ENCODE data around the gene RIN1.
"Not testable (repeated sequence)": the region's sequence is repeated elsewhere in the genome, so short reads cannot be mapped to it uniquely, and the experiment has no call there.

Gene RIN1, protein sequence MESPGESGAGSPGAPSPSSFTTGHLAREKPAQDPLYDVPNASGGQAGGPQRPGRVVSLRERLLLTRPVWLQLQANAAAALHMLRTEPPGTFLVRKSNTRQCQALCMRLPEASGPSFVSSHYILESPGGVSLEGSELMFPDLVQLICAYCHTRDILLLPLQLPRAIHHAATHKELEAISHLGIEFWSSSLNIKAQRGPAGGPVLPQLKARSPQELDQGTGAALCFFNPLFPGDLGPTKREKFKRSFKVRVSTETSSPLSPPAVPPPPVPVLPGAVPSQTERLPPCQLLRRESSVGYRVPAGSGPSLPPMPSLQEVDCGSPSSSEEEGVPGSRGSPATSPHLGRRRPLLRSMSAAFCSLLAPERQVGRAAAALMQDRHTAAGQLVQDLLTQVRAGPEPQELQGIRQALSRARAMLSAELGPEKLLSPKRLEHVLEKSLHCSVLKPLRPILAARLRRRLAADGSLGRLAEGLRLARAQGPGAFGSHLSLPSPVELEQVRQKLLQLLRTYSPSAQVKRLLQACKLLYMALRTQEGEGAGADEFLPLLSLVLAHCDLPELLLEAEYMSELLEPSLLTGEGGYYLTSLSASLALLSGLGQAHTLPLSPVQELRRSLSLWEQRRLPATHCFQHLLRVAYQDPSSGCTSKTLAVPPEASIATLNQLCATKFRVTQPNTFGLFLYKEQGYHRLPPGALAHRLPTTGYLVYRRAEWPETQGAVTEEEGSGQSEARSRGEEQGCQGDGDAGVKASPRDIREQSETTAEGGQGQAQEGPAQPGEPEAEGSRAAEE

DNA sequence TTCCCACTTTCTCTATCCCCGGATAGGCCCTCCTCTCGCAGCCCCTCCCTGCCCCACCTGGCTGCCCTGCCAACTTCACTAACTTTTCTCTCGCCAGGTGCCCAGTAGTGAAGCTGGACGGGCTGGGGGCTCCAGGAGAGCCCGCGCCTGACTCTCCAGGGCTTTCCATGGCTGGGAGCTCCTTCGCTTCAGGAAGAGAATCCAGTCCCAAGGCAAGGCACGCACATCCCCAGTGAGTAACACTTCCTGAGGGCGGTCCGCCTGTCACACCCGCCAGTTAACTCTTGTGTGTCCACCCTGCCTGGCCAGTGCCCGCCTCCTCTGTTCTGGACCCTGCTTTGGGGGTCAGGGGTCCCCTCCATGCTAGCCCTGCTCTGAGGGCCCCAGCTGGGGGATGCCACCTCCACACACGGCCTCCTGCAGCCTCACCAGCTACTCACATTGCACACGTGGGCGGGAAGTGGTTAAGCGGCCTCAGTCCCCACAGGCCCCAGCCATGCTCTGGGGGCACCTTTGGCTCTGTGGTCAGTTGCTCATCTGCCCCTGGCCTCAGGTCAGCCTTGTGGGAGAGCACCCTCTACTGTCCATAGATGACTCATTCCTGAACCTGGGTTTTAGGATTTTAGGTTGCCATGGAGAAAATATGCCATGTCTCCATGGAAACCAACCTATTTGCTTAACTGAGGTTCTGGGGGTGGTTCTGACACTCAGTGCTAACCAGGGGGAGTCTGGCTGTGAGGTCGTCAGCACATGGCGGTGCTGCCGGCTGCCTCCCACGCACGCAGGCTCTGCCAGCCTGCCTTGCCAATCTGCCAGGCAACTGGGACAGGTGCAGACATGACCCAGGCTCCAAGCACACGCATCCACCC, at the start of gene RIN1:
RIN1 (minus strand) TSS at position 201 of the 869 bp plus-strand sequence; CDS start at position 169, 32 bp downstream.
- in situ Hi-C loops (cut with MboI; ENCODE audit: low sequenced_read_pairs) = no loop called here

DNA sequence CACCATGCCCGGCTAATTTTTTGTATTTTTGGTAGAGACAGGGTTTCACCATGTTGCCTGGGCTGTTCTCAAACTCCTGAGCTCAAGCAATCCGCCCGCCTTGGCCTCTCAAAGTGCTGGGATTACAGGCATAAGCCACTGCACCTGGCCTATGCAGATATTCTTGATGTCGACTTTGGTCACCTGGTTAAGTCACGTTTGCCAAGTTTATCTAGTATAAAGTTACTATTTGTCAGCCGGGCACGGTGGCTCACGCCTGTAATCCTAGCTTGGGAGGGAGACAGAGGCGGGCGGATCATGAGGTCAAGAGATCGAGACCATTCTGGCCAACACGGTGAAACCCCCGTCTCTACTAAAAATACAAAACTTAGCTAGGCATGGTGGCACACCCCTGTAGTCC, 48.1 kb upstream of the RIN1 start:
- in situ Hi-C loops (cut with MboI; ENCODE audit: low sequenced_read_pairs) = not testable (repeated sequence)

DNA sequence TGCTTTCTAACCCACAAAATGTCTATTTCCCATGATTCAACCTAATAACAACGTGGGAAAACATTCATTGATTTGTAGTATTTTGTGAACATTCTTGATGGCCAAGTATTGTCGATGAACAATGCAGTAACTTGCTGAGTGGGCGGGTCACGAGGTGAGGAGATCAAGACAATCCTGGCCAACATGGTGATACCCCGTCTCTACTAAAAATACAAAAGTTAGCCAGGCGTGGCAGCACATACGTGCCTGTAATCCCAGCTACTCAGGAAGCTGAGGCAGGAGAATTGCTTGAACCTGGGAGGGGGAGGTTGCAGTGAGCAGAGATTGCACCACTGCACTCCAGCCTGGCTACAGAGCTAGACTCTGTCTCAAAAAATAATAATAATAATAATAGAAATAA, 44.0 kb upstream of the RIN1 start:
- in situ Hi-C loops (cut with MboI; ENCODE audit: low sequenced_read_pairs) = not testable (repeated sequence)

DNA sequence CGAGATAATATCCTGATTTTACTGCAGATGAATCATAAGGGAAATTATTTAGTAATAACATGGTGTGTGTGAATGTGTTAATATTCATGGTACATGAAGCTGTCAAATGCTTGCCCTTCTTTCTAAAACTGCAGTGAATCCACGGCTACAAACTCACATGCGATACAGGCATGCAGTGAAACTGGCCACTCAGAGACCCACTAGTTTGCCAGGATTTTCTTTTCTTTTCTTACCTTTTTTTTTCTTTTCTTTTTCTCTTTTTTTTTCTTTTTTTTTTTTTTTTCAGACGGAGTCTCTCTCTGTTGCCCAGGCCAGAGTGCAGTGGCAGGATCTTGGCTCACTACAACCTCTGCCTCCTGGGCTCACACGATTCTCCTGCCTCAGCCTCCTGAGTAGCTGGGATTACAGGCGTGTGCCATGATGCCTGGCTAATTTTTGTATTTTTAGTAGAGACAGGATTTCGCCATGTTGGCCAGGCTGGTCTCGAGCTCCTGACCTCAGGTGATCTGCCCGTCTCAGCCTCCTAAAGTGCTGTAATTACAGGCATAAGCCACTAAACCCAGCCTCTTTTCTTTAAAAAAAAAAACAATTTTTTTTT, 37.6 kb upstream of the RIN1 start:
- in situ Hi-C loops (cut with MboI; ENCODE audit: low sequenced_read_pairs) = not testable (repeated sequence)

DNA sequence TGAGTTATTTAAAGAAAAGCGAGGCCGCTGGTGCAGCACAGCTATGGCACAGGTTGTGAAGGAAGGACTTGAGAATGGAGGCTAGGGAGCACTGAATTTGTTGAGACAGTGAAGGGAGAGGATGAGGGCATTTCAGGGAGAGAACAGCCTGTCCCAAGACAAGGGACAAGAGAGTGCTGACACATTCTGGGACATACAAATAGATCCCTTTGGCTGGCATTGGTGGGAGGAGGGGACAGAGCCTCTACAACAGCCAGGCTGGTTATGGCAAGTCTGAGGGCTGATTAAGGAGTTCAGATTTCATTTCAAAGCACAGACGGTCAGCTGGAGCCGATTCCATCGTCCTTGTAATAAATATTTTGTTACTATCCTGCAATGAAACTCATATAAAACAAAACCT, 37.0 kb upstream of the RIN1 start:
- in situ Hi-C loops (cut with MboI; ENCODE audit: low sequenced_read_pairs) = no loop called here

DNA sequence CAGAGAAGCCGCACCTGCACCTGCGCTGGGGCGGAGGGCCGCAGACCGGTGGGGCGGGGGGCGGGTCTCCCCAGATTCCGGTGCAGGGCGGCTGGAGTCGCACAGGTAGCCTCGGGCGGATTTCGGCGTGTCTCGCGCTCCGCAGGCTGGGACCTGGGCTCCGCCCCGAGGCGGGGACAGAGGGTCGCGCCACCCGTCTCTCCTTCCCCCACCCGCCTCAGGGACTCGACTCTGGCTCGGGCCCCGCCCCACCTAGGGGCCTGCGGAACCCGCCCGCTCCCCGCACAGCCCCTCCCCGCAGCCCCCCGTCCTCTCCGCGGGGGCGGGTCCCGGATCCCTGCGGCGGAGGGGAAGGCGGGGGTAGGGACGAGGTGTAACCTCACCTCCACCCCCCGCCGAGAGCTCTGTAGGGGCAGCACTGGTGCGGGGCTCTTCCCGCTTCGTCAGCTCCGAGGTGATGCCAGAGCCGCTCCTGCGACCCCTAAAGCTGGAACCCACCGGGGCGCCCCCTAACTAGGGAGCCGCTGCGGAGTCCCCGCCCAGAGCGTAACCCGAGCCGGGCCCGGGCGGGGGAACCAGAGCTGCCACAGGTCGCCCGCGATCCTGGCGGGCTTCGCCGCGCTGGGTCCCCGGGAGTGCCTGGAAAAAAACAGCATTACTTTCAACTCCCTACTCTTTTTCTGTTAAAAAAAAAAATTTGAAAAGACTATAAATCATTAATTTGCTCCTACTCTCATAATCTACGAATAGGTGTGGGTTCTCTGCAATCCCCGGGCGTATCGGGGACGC, 35.6 kb upstream of the RIN1 start, which contains the start of gene SLC29A2:
SLC29A2 (minus strand) TSS at position 134 of the 789 bp plus-strand sequence. CDS start 169 bp downstream, outside the sequence.
- in situ Hi-C loops (cut with MboI; ENCODE audit: low sequenced_read_pairs) = no loop called here

DNA sequence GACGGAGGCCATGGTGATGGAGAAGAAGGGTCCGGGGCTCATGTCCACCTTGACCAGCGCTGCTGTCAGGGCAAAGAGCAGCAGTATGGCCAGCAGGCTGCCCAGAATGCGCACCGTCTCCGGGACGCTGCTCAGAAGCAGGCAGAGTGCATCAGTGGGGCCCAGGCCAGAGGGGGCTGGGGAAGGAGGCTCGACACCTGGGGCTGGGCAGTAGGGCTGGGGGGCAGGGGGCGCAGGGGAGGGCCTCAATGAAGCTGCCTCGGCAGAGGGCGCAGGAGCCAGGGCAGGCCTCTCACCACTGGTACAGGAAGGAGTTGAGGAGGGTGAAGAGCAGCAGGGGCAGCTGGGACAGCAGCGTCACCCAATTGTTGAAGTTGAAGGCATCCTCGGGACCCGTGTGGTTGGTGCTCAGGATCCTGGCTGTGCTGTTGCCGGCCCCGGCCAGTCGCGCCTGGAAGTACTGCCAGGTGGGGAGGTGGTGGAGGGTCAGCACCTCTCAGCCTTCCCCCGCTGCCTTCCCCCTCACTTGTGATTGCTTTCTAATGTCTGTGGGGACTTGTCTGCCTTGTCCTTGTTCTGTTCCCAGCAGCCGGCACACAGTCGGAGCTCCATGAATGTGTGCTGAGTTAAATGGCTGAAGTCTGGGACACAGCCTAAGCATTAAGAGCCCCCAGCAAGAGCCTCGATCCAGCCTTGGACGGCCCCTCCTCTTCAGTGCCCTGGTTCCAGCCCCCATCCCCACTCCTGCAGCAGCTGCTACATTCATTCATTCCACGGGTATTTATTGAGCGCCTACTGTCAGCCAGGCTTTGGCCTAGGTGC, 33.0 kb upstream of the RIN1 start:
- in situ Hi-C loops (cut with MboI; ENCODE audit: low sequenced_read_pairs) = no loop called here

DNA sequence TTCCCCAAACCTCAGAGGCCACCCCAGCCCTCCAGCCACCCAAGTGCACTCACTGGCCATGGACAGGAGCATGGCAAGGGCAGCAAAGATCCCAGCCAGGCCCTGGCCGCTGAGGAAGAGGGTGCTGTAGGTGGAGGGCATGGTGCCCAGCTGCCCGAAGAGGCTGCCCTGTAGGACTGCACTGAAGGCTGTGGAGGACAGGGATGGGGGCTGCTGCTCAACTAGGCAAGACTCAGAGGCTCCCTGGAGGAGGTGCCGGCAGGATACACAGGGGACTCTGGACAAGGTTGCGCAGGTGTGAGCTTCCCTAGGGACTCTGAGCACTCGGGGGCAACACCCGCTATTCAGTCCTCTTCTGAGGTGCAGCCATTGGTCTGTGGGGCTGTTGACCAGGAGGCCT, 32.2 kb upstream of the RIN1 start:
- in situ Hi-C loops (cut with MboI; ENCODE audit: low sequenced_read_pairs) = no loop called here

DNA sequence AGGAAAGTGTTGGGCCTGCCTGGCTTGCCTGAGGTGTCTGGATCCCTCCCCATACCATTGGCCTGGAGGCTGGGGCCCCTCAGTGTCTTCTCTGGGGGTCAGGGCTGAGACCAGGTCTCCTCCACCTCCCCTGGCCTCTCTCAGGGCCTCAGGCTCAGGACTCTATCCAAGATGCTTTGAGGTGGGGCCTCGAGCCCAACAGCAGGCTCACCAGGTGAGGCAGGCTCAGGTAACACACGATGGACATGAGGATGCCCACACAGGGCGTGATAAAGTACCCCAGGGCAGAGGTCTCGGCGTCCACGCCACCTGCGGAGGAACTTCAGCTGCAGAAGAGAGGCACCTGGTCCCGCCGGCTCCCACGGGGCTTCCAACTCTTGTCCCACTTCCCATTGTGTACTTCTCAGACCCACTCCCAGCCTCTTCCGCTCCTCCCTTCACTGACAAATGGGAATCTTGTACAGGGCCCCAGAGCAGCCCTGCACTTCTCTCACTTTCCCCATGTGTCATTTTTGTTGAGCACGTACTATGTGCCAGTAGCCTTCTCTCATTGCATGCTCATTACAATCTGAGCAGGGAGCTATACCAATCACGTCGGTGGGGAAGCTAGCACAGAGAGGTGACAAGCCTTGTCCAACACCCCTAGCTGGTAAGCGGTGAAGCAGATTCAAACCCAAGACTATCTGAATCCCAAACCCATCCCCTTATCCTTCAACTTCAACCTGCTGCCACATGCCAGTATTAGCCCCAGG, 31.5 kb upstream of the RIN1 start:
- in situ Hi-C loops (cut with MboI; ENCODE audit: low sequenced_read_pairs) = no loop called here

DNA sequence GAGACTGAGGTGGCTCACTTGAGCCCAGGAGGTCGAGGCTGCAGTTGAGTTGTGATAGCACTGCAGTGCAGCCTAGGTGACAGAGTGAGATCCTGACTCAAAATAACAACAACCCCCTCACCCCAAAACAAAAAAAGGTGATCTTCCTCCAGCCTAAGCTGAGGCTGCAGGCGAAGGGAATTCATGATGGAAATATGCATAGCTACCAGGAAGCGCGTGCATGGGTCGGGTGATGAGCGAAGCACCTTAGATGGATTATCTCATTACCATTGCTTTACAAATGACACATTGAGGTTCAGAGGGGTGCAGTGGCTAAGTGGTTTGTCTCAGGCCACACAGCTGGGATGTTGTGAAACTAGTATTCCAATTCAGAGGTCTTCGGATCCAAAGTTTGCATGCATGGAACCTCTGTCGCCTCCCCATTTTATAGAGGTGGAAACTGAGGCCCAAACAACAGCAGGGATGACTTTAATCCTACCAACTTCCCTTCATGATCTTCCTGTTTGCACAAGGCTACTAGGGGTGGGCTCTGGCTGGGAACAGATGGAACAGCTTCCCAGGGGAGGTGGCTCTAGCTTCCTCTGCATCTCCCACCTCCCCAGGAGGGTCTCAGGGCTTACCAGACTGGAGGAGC, 30.7 kb upstream of the RIN1 start:
- in situ Hi-C loops (cut with MboI; ENCODE audit: low sequenced_read_pairs) = no loop called here

DNA sequence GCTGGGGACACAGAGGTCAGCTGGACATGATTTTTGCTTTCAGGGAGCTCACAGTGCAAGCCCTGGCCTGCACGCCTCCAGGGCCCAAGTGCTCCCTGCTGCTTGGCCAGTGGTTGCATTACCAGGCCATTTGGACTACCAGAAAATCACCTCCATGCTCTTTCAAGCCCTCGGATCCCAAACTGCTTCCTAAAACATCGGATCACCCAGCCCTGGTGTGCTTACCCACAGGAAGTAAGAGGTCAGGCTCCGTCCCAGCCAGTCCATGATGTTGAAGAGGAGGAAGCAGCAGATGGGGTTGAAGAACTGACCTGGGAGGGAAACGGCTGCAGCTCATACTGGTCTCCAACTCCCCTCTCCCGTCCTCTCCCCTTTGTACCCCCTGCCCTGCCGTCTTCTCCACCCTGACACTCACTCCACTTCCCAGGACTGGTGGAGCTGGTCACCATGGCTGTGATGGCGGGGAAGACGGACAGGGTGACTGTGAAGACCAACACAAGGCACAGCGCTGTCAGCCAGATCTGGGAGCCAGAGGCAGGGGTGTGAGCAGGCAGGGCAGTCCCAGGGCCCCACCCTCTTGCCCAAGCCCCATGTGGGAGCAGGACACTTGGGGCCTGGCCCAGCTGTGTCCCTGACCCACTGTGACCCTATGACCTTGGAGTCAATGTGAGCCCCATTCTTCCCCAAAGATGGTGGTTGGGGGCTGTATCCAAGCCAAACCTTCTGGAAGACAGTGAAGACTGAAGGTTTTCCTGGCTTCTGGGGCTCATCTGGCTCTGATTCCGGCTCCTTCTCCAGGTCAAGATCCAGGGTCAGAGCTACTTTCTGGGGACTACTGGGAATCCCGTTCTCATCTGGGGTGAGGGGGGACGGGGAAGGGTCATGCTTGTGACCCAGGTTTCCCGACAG, 29.7 kb upstream of the RIN1 start:
- in situ Hi-C loops (cut with MboI; ENCODE audit: low sequenced_read_pairs) = no loop called here

DNA sequence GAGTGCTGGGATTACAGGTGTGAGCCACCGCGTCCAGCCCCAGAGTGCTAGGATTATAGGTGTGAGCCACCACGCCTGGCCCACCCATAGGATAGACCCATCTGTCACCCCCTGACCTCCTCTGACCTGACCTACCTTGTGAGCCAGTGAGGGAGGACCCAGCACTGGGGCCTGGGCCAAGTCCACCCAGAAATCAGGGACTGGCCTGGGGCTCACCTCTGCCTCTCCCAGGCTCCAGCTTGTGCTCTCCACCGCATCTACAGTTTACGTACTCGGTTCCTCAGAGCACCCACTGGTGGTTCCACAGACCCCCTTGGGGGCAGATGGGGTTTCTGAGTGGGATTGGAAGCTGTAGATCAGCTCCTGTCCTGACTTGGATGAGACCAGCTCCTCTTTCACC, 28.9 kb upstream of the RIN1 start:
- in situ Hi-C loops (cut with MboI; ENCODE audit: low sequenced_read_pairs) = no loop called here

DNA sequence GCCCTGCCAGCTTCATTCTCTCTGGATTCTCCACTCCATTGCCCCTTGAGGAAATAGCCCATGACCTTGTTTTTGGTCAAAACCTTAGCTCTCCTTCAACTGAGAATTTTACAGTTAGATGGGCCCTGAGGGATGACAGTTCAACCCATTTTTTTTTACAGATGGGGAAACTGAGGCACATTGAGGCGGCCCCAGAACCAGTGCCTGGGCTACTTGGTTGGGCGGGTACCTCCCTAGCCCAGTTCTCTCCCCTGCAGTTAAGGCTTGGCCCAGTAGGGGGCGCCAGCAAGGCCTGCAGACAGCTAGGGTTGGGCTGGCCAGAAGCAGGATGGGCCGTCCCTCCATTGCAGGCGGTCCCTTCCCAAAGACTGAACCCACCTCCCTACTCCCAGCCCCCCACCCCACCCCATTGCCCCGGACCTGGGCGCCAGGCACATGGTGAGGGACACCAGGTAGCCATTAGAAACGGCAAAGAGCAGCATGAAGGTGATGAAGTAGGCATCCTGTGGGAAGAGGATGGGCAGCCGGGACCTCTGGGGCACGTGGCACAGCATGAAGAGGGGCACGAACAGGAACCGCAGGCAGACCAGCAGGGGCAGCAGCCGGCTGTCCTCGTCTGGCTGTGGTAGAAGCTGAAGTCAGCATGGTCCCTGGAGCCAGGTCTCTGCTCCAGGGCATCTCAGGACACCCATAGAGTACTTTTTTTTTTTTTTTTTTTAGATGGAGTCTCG, 27.7 kb upstream of the RIN1 start:
- in situ Hi-C loops (cut with MboI; ENCODE audit: low sequenced_read_pairs) = no loop called here

DNA sequence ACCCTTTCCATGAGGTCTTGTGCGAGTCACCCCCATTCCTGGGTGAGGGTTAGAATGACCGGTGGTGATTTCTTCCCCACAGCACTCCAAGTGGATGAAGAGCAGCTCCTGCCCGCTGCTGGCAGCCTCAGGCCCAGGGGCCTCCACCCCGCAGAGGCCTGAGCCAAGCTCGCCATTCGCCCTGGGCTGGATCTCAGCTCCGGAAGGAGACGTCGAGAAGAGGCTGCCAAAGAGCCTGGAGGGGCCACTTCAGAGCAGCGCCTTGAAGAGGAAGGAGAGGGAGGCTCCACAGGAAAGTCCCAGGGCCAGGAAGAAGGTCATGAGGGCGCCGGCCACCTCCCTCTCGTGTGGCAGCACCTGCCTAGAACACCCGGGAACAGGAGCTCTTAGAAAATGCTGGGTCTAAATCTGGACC, 27.0 kb upstream of the RIN1 start:
- in situ Hi-C loops (cut with MboI; ENCODE audit: low sequenced_read_pairs) = no loop called here

DNA sequence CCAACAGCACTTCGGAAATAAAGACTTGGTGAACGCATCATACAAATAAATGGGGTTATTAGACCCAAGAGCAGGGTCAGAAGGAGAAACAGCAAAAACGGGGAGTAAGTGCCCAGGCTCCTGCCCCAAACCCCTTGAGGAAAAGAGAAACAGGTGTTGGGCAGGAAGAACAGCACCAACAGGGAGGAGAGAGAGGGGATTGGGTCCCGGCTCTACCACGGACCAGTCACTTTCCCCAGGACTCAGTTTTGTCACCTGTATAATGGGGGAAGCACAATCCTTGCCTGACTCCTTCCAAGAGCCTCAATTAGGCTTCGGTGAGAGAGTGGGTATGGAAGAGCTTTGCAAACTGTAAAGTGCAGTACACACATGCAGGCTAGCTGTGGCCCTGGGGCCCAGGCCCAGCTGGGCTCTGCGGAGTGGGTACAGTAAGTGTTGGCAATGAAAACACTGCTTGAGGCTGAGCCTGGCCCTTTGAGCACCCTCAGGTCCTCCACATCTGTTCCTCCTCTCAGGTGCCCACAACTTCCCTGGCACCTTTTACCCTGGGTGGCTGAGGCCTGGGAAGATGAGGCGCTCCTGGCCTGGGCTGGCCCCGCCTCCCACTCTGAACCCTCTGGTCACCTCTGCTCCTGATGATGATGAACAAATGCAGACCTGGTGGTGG, 26.4 kb upstream of the RIN1 start:
- in situ Hi-C loops (cut with MboI; ENCODE audit: low sequenced_read_pairs) = no loop called here

DNA sequence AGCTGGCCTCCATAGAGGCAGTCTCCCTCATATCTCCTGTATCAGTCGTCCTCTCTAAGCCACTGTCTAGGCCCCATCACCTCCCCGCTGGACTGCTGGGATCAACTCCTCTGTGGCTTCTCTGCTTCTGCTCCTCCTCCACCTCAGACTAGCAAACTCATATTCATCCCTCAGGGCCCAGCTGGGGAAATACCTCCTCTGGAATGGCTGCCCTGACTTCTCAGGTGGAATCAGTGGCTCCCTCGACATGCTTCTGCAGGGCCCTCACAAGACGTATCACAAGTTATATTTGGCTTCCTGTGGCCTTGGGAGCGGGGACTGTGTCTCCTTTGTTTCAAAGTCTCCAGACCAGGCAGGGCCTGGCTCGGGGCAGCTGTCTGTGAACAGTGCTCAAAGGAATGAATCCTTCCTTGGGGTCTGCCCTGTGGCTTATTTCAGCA, 25.3 kb upstream of the RIN1 start:
- in situ Hi-C loops (cut with MboI; ENCODE audit: low sequenced_read_pairs) = no loop called here

All from HL-60/S4 (cell line).